GM23338 (cell line): ENCODE data around the gene DAB1. TPM values are rescaled to one million over a fixed set of nuclear protein-coding genes. Genes with fewer than 3 reads are reported as not detected.

ENCODE experiments used
- ATAC-seq: fragments of 200-7000 bp; cut with Tn5 transposase; 3 replicates; pipeline ENCODE4 v1.9.1; 2020
- DNase-seq: peaks from one replicate; pipeline ENCODE4 v3.0.0-alpha.2; 2015; ENCODE audit warnings: low spot score
- H2AFZ ChIP-seq: fragments of 200-600 bp; sonication (generic); 2 replicates; pipeline ENCODE4 v1.8.0; 2016; ENCODE audit warnings: antibody characterized with exemption, mild to moderate bottlenecking, moderate library complexity
- H3F3A ChIP-seq: fragments of 200-600 bp; sonication (generic); replicated peaks from 2 replicates; pipeline ENCODE4 v1.8.0; 2017; ENCODE audit warnings: antibody characterized with exemption, mixed run types, low read depth
- H3K27ac ChIP-seq: fragments of 200-600 bp; sonication (generic); 2 replicates; pipeline ENCODE4 v1.6.1; 2016; ENCODE audit warnings: low read depth
- H3K27me3 ChIP-seq: fragments of 200-600 bp; sonication (generic); 2 replicates; pipeline ENCODE4 v1.8.0; 2016; ENCODE audit warnings: mild to moderate bottlenecking, mixed run types, moderate library complexity; ENCODE audit not compliant: insufficient read depth
- H3K36me3 ChIP-seq: fragments of 200-600 bp; sonication (generic); 2 replicates; pipeline ENCODE4 v1.8.0; 2016; ENCODE audit warnings: mild to moderate bottlenecking; ENCODE audit not compliant: insufficient read depth
- H3K4me1 ChIP-seq: fragments of 200-600 bp; sonication (generic); 2 replicates; pipeline ENCODE4 v1.8.0; 2016; ENCODE audit warnings: mild to moderate bottlenecking, moderate library complexity; ENCODE audit not compliant: insufficient read depth
- H3K4me2 ChIP-seq: fragments of 200-600 bp; sonication (generic); 2 replicates; pipeline ENCODE4 v1.7.1; 2017; ENCODE audit warnings: mixed run types
- H3K4me3 ChIP-seq: fragments of 200-600 bp; sonication (generic); 2 replicates; pipeline ENCODE4 v1.6.1; 2016; ENCODE audit warnings: mixed run types
- H3K79me2 ChIP-seq: fragments of 200-600 bp; sonication (generic); replicated peaks from 2 replicates; pipeline ENCODE4 v1.8.0; 2017; ENCODE audit warnings: mild to moderate bottlenecking; ENCODE audit not compliant: insufficient read depth
- H3K9me2 ChIP-seq: fragments of 200-600 bp; sonication (generic); 2 replicates; pipeline ENCODE4 v1.8.0; 2017; ENCODE audit not compliant: insufficient read depth
- H4K20me1 ChIP-seq: fragments of 200-600 bp; sonication (generic); replicated peaks from 2 replicates; pipeline ENCODE4 v1.8.0; 2017; ENCODE audit warnings: mild to moderate bottlenecking; ENCODE audit not compliant: insufficient read depth
- H3K27ac Mint-ChIP-seq: 2 replicates; pipeline ENCODE4 v1.8.0; 2020; ENCODE audit warnings: inconsistent platforms, mild to moderate bottlenecking, moderate library complexity, mixed read lengths
- H3K27me3 Mint-ChIP-seq: 3 replicates; pipeline ENCODE4 v1.8.0; 2022; ENCODE audit warnings: low read depth, mild to moderate bottlenecking, moderate library complexity, mixed read lengths, inconsistent platforms; ENCODE audit not compliant: insufficient read depth, poor library complexity
- H3K36me3 Mint-ChIP-seq: 3 replicates; pipeline ENCODE4 v1.8.0; 2021; ENCODE audit warnings: low read depth, mild to moderate bottlenecking, inconsistent platforms, moderate library complexity, mixed read lengths
- H3K4me1 Mint-ChIP-seq: 3 replicates; pipeline ENCODE4 v1.8.0; 2020; ENCODE audit warnings: mild to moderate bottlenecking, inconsistent platforms, mixed read lengths
- H3K4me3 Mint-ChIP-seq: 3 replicates; pipeline ENCODE4 v1.8.0; 2021; ENCODE audit warnings: moderate library complexity, mild to moderate bottlenecking, inconsistent platforms, mixed read lengths
- H3K9me3 Mint-ChIP-seq: 3 replicates; pipeline ENCODE4 v1.8.0; 2020; ENCODE audit warnings: moderate library complexity, mild to moderate bottlenecking, inconsistent platforms, mixed read lengths
- CREB1 ChIP-seq: fragments of 250-450 bp; sonication (Bioruptor Pico); IDR thresholded peaks from 2 replicates; pipeline ENCODE4 v1.5.0; 2020; ENCODE audit warnings: low read depth, mild to moderate bottlenecking, moderate library complexity
- EZH2 ChIP-seq: fragments of 200-600 bp; sonication (generic); IDR thresholded peaks from one replicate; pipeline ENCODE4 v1.8.0; 2017; ENCODE audit warnings: antibody characterized with exemption, mild to moderate bottlenecking, low read depth; ENCODE audit not compliant: unreplicated experiment
- EZH2phosphoT487 ChIP-seq: fragments of 200-600 bp; sonication (generic); IDR thresholded peaks from one replicate; pipeline ENCODE4 v1.8.1; 2018; ENCODE audit warnings: antibody characterized with exemption; ENCODE audit not compliant: unreplicated experiment
- JUNB ChIP-seq: IDR thresholded peaks from one replicate; pipeline ENCODE4 v1.6.1; 2016; ENCODE audit warnings: antibody characterized with exemption; ENCODE audit not compliant: unreplicated experiment
- NANOG ChIP-seq: IDR thresholded peaks from 2 replicates; pipeline ENCODE4 v1.6.1; 2016; ENCODE audit warnings: antibody characterized with exemption, borderline replicate concordance
- POLR2AphosphoS5 ChIP-seq: IDR thresholded peaks from 2 replicates; pipeline ENCODE4 v1.6.1; 2016; ENCODE audit warnings: antibody characterized with exemption, low read depth
- STAT1 ChIP-seq: IDR thresholded peaks from one replicate; pipeline ENCODE4 v1.6.1; 2016; ENCODE audit warnings: antibody characterized with exemption; ENCODE audit not compliant: unreplicated experiment
- ZNF114 ChIP-seq: fragments of 250-450 bp; sonication (Bioruptor Pico); IDR thresholded peaks from 2 replicates; pipeline ENCODE4 v1.5.0; 2020; ENCODE audit warnings: mild to moderate bottlenecking, moderate library complexity
- ZNF331 ChIP-seq: fragments of 250-450 bp; sonication (Bioruptor Pico); IDR thresholded peaks from 2 replicates; pipeline ENCODE4 v1.5.0; 2020; ENCODE audit warnings: low read depth, mild to moderate bottlenecking, moderate library complexity
- polyA plus RNA-seq: library from polyadenylated mRNA; unstranded; fragments of >200 nt; fragmentation: Nextera tagmentation; extraction: Ambion mirVana; gene quantifications from 2 replicates; pipeline ENCODE4 v1.2.1, GENCODE V29; 2016
- total RNA-seq: library from RNA; depleted of rRNA; stranded (reverse); fragments of >200 nt; shearing (Covaris generic); gene quantifications from 2 replicates; pipeline ENCODE4 v1.2.3, GENCODE V29; 2014
- TF ChIP-seq, protein P1 (sequence below): IDR thresholded peaks from one replicate; pipeline ENCODE4 v1.6.1; 2018; ENCODE audit warnings: antibody characterized with exemption; ENCODE audit not compliant: unreplicated experiment
- TF ChIP-seq, protein P2 (sequence below): IDR thresholded peaks from 2 replicates; pipeline ENCODE4 v1.6.1; 2016; ENCODE audit warnings: antibody characterized with exemption
- TF ChIP-seq, protein P3 (sequence below): fragments of 250-450 bp; sonication (Bioruptor Pico); IDR thresholded peaks from 2 replicates; pipeline ENCODE4 v1.5.0; 2020; ENCODE audit warnings: mild to moderate bottlenecking, moderate library complexity
- TF ChIP-seq, protein P4 (sequence below), 2 experiments: fragments of 200-600 bp in 1 of 2; sonication (generic) in 1 of 2; conservative IDR thresholded peaks; 2 replicates each; pipeline versions ENCODE4 v1.5.1 to v1.6.1; 2016 to 2017; ENCODE audit warnings: antibody characterized with exemption in 2 of 2, low read depth in 2 of 2, mild to moderate bottlenecking in 2 of 2, moderate library complexity in 1 of 2

DAB1 gene
- total and polyA plus RNA-seq, 2 experiments from 2014 or later = 12.8 to 14.5 TPM

DNA sequence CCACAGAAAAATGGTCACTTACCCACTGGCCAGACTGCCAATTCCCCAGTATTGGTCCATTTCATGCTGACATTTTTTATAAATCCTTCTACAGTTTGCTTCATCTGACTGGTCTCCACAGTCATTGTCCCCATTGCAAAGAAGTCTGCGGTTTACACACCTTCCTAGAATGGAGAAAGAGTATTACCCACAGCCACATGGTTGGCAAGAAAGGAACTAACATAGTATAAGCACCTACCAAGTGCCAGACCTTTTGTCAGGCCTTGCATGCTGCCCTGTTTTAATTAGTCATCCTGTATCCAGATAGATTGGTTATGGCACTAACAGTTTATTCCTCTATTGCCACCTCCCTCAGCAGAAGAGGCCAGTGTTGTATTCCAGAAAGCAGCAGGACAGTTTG is 469.2 kb downstream of the DAB1 start:
- no peak for ATAC-seq
- Histone ChIP-seq H3K27ac (no peak overlapping the region), H3K4me1 (no peaks in the 10 kb centered on the region), H3K79me2 (no peaks in the 10 kb centered on the region), H3K9me2 (no peaks in the 10 kb centered on the region; the same call in 1 of the 2 replicates), H4K20me1 (no peaks in the 10 kb centered on the region), H3K36me3 (no peaks in the 10 kb centered on the region), H3K27me3 (no peaks in the 10 kb centered on the region), H2AFZ (no peak overlapping the region), H3K4me2 (no peak overlapping the region), H3K4me3 (no peak overlapping the region), H3F3A (no peaks in the 10 kb centered on the region)
- no peaks in the 10 kb centered on the region for H3K36me3 Mint-ChIP-seq
- H3K27me3 Mint-ChIP-seq = no peaks in the 10 kb centered on the region
- DNase-seq = no peak
- H3K27ac Mint-ChIP-seq = no peak overlapping the region
- H3K9me3 Mint-ChIP-seq = no peaks in the 10 kb centered on the region
- H3K4me1 Mint-ChIP-seq = no peaks in the 10 kb centered on the region
- TF ChIP-seq, protein P1, sequence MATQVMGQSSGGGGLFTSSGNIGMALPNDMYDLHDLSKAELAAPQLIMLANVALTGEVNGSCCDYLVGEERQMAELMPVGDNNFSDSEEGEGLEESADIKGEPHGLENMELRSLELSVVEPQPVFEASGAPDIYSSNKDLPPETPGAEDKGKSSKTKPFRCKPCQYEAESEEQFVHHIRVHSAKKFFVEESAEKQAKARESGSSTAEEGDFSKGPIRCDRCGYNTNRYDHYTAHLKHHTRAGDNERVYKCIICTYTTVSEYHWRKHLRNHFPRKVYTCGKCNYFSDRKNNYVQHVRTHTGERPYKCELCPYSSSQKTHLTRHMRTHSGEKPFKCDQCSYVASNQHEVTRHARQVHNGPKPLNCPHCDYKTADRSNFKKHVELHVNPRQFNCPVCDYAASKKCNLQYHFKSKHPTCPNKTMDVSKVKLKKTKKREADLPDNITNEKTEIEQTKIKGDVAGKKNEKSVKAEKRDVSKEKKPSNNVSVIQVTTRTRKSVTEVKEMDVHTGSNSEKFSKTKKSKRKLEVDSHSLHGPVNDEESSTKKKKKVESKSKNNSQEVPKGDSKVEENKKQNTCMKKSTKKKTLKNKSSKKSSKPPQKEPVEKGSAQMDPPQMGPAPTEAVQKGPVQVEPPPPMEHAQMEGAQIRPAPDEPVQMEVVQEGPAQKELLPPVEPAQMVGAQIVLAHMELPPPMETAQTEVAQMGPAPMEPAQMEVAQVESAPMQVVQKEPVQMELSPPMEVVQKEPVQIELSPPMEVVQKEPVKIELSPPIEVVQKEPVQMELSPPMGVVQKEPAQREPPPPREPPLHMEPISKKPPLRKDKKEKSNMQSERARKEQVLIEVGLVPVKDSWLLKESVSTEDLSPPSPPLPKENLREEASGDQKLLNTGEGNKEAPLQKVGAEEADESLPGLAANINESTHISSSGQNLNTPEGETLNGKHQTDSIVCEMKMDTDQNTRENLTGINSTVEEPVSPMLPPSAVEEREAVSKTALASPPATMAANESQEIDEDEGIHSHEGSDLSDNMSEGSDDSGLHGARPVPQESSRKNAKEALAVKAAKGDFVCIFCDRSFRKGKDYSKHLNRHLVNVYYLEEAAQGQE = no peak
- TF ChIP-seq JUNB (no peak), POLR2AphosphoS5 (no peak), ZNF331 (CRISPR knock-in tag) (no peak), NANOG (no peak), STAT1 (no peak), EZH2phosphoT487 (no peak), CREB1 (CRISPR knock-in tag) (no peak), ZNF114 (CRISPR knock-in tag) (no peak), EZH2 (no peak)
- TF ChIP-seq, protein P2, sequence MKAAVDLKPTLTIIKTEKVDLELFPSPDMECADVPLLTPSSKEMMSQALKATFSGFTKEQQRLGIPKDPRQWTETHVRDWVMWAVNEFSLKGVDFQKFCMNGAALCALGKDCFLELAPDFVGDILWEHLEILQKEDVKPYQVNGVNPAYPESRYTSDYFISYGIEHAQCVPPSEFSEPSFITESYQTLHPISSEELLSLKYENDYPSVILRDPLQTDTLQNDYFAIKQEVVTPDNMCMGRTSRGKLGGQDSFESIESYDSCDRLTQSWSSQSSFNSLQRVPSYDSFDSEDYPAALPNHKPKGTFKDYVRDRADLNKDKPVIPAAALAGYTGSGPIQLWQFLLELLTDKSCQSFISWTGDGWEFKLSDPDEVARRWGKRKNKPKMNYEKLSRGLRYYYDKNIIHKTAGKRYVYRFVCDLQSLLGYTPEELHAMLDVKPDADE = no peak
- TF ChIP-seq, protein P3, sequence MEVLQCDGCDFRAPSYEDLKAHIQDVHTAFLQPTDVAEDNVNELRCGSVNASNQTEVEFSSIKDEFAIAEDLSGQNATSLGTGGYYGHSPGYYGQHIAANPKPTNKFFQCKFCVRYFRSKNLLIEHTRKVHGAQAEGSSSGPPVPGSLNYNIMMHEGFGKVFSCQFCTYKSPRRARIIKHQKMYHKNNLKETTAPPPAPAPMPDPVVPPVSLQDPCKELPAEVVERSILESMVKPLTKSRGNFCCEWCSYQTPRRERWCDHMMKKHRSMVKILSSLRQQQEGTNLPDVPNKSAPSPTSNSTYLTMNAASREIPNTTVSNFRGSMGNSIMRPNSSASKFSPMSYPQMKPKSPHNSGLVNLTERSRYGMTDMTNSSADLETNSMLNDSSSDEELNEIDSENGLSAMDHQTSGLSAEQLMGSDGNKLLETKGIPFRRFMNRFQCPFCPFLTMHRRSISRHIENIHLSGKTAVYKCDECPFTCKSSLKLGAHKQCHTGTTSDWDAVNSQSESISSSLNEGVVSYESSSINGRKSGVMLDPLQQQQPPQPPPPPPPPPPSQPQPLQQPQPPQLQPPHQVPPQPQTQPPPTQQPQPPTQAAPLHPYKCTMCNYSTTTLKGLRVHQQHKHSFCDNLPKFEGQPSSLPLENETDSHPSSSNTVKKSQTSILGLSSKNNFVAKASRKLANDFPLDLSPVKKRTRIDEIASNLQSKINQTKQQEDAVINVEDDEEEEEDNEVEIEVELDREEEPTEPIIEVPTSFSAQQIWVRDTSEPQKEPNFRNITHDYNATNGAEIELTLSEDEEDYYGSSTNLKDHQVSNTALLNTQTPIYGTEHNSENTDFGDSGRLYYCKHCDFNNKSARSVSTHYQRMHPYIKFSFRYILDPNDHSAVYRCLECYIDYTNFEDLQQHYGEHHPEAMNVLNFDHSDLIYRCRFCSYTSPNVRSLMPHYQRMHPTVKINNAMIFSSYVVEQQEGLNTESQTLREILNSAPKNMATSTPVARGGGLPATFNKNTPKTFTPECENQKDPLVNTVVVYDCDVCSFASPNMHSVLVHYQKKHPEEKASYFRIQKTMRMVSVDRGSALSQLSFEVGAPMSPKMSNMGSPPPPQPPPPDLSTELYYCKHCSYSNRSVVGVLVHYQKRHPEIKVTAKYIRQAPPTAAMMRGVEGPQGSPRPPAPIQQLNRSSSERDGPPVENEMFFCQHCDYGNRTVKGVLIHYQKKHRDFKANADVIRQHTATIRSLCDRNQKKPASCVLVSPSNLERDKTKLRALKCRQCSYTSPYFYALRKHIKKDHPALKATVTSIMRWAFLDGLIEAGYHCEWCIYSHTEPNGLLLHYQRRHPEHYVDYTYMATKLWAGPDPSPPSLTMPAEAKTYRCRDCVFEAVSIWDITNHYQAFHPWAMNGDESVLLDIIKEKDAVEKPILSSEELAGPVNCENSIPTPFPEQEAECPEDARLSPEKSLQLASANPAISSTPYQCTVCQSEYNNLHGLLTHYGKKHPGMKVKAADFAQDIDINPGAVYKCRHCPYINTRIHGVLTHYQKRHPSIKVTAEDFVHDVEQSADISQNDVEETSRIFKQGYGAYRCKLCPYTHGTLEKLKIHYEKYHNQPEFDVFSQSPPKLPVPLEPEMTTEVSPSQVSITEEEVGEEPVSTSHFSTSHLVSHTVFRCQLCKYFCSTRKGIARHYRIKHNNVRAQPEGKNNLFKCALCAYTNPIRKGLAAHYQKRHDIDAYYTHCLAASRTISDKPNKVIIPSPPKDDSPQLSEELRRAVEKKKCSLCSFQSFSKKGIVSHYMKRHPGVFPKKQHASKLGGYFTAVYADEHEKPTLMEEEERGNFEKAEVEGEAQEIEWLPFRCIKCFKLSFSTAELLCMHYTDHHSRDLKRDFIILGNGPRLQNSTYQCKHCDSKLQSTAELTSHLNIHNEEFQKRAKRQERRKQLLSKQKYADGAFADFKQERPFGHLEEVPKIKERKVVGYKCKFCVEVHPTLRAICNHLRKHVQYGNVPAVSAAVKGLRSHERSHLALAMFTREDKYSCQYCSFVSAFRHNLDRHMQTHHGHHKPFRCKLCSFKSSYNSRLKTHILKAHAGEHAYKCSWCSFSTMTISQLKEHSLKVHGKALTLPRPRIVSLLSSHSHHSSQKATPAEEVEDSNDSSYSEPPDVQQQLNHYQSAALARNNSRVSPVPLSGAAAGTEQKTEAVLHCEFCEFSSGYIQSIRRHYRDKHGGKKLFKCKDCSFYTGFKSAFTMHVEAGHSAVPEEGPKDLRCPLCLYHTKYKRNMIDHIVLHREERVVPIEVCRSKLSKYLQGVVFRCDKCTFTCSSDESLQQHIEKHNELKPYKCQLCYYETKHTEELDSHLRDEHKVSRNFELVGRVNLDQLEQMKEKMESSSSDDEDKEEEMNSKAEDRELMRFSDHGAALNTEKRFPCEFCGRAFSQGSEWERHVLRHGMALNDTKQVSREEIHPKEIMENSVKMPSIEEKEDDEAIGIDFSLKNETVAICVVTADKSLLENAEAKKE (CRISPR knock-in tag) = no peak
- TF ChIP-seq, protein P4, sequence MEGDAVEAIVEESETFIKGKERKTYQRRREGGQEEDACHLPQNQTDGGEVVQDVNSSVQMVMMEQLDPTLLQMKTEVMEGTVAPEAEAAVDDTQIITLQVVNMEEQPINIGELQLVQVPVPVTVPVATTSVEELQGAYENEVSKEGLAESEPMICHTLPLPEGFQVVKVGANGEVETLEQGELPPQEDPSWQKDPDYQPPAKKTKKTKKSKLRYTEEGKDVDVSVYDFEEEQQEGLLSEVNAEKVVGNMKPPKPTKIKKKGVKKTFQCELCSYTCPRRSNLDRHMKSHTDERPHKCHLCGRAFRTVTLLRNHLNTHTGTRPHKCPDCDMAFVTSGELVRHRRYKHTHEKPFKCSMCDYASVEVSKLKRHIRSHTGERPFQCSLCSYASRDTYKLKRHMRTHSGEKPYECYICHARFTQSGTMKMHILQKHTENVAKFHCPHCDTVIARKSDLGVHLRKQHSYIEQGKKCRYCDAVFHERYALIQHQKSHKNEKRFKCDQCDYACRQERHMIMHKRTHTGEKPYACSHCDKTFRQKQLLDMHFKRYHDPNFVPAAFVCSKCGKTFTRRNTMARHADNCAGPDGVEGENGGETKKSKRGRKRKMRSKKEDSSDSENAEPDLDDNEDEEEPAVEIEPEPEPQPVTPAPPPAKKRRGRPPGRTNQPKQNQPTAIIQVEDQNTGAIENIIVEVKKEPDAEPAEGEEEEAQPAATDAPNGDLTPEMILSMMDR (conservative IDR thresholded peaks at IDR 0.05; ENCODE audit: low read depth in 2 of 2) = no peak
- H3K4me3 Mint-ChIP-seq = no peak overlapping the region
